ENCODE results near the gene AFAP1. TPM values are rescaled to one million over a fixed set of nuclear protein-coding genes. Genes with fewer than 3 reads are reported as not detected.
A peak's percentile ranks its signal among the peaks of the same experiment; 100 is the strongest.

AFAP1 gene
- total and polyA plus RNA-seq, 2 donors (not counting 3 experiments of a cell fraction or from before 2014, with no cell fraction given), result 32.3 to 103 TPM

GRCh38 chr4:7871356-7871755 lies 68.3 kb downstream of the AFAP1 start:
- Histone ChIP-seq H3K36me3 (ENCODE audit: control insufficient read depth in 2 of 2, extremely low read depth in 1 of 2, insufficient read depth in 2 of 2, low read length in 2 of 2) (peaks cover 12 to 25% of the 10 kb centered on the region in 2 experiments), H2AFZ (ENCODE audit: low read depth, low read length) (no peak overlapping the region), H3K4me2 (ENCODE audit: insufficient read depth, low read length) (no peak overlapping the region), H3K27ac (ENCODE audit: insufficient read depth, low read depth, low read length) (no peak overlapping the region), H3K27me3 (ENCODE audit: control insufficient read depth in 2 of 2, insufficient read depth in 2 of 2, low read length in 2 of 2) (no peaks in the 10 kb centered on the region), H3K79me2 (ENCODE audit: control insufficient read depth, insufficient read depth, low read length) (peaks cover 80% of the 10 kb centered on the region), H3K4me1 (ENCODE audit: control insufficient read depth, extremely low read depth, insufficient read depth, low read length) (peaks cover 22% of the 10 kb centered on the region), H3K9me3 (replicated peaks; ENCODE audit: control insufficient read depth, insufficient read depth, low read length) (no peaks in the 10 kb centered on the region), H4K20me1 (replicated peaks; ENCODE audit: control insufficient read depth, extremely low read depth, insufficient read depth, low read length) (peaks cover 4% of the 10 kb centered on the region), H3K9me1 (replicated peaks; ENCODE audit: control insufficient read depth, extremely low read depth, insufficient read depth, low read length) (no peaks in the 10 kb centered on the region), H3K4me3 (replicated peaks in 1 of 3; ENCODE audit: insufficient read depth in 1 of 3, low read depth in 1 of 3, low read length in 3 of 3) (no peak overlapping the region), H3K9ac (replicated peaks; ENCODE audit: extremely low read depth, insufficient read depth, low read length) (no peak overlapping the region)
- TF ChIP-seq POLR2A (IDR thresholded peaks at IDR 0.05; ENCODE audit: low read depth, low read length) (no peak), JUN (IDR thresholded peaks at IDR 0.05; ENCODE audit: borderline replicate concordance, insufficient read depth, insufficient read length, low read depth) (no peak), POLR2AphosphoS5 (IDR thresholded peaks at IDR 0.05; ENCODE audit: insufficient read depth, low read depth, low read length) (no peak), EZH2 (IDR thresholded peaks at IDR 0.05; ENCODE audit: borderline replicate concordance, low read depth, low read length, severe bottlenecking) (no peak), CTCF (IDR thresholded peaks at IDR 0.05; ENCODE audit: extremely low read depth in 1 of 2, insufficient read depth in 1 of 2, low read depth in 1 of 2, low read length in 2 of 2) (no peak), FOS (IDR thresholded peaks at IDR 0.05; ENCODE audit: borderline replicate concordance, insufficient read depth, low read length) (no peak), MYC (IDR thresholded peaks at IDR 0.05; ENCODE audit: low read depth, low read length) (no peak), GATA2 (IDR thresholded peaks at IDR 0.05; ENCODE audit: insufficient read depth, insufficient read length, low read depth, low read length) (no peak)
- TF ChIP-seq, protein P1, sequence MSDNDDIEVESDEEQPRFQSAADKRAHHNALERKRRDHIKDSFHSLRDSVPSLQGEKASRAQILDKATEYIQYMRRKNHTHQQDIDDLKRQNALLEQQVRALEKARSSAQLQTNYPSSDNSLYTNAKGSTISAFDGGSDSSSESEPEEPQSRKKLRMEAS (IDR thresholded peaks at IDR 0.05; ENCODE audit: insufficient read depth, insufficient read length), result no peak
- intact Hi-C loops (cut with micrococcal nuclease), result no loop called here
- dilution Hi-C loops (cut with MboI; ENCODE audit: extremely low pct_ligation_motif_present, low sequenced_read_pairs), result no loop called here
- BruUV-seq (replicated peaks), result TSS peak; percentile 4
- DNase-seq (ENCODE audit: low read depth, low spot score) (no peak), FAIRE-seq (no peak)
- ChIA-PET CTCF (interaction anchor here (1.2 to 2.3 kb wide), 2 partner anchors 65 to 67 kb away, joined by 3 to 13 read pairs; no protein-coding TSS in a partner anchor), POLR2A (interaction anchor here (0.6 kb wide), 1 partner anchor 82 kb away, joined by 3 read pairs; no protein-coding TSS in a partner anchor)
